Thyroid gland (tissue), 4 donors: ENCODE data around the gene CACNG4. TPM values are rescaled to one million over a fixed set of nuclear protein-coding genes. Genes with fewer than 3 reads are reported as not detected.

ENCODE experiments used
- DNase-seq, 2 donors: peaks; one replicate each; pipeline ENCODE4 v3.0.0-alpha.2; 2019
- H3K27ac ChIP-seq, 3 donors: fragments of 200-600 bp; sonication (generic); 1 replicate in 2 of 3; 2 replicates in 1 of 3; pipeline ENCODE4 v1.5.1; 2016 to 2019; ENCODE audit warnings: mild to moderate bottlenecking in 1 of 3, moderate library complexity in 1 of 3
- H3K27me3 ChIP-seq: fragments of 200-600 bp; sonication (generic); one replicate; pipeline ENCODE4 v1.5.1; 2019
- H3K36me3 ChIP-seq, 2 donors: fragments of 200-600 bp; sonication (generic); one replicate each; pipeline ENCODE4 v1.5.1; 2016 to 2019
- H3K4me1 ChIP-seq, 2 donors: fragments of 200-600 bp; sonication (generic); one replicate each; pipeline ENCODE4 v1.5.1; 2017 to 2019
- H3K4me3 ChIP-seq, 3 donors: fragments of 200-600 bp; sonication (generic); replicated peaks in 1 of 3; 1 replicate in 2 of 3; 2 replicates in 1 of 3; pipeline ENCODE4 v1.5.1; 2016; ENCODE audit warnings: mild to moderate bottlenecking in 1 of 3
- H3K9me3 ChIP-seq: fragments of 200-600 bp; sonication (generic); one replicate; pipeline ENCODE4 v1.5.1; 2017
- POLR2A ChIP-seq, 2 donors: fragments of 450-650 bp; IDR thresholded peaks; one replicate each; pipeline ENCODE4 v1.6.1; 2017; ENCODE audit warnings: antibody characterized with exemption in 2 of 2, mild to moderate bottlenecking in 2 of 2, moderate library complexity in 1 of 2
- WGBS, 2 donors: methylation state at CpG; one replicate each; pipeline ENCODE4 v1.1.5; 2017; 5-methylcytosine and 5-hydroxymethylcytosine counted together
- intact Hi-C: fragments of 100-400 bp; cut with DNase I; formaldehyde crosslinking; loops from one replicate; pipeline ENCODE4 v1.15.1; 2023
- total RNA-seq, 4 donors: library from RNA; depleted of rRNA; stranded (reverse); fragments of >200 nt; gene quantifications; one replicate each; pipeline ENCODE4 v1.2.3, GENCODE V29; 2016
- TF ChIP-seq, protein P1 (sequence below), 6 experiments: fragments of 200-600 bp in 3 of 6; fragments of 450-650 bp in 3 of 6; sonication (generic) in 3 of 6; IDR thresholded peaks; one replicate each; pipeline ENCODE4 v1.5.1; 2016 to 2019; ENCODE audit warnings: antibody characterized with exemption in 6 of 6, mild to moderate bottlenecking in 2 of 6, inconsistent platforms in 1 of 6, moderate library complexity in 1 of 6

Gene CACNG4
- total RNA-seq, 4 donors from 2014 or later: 0.24 TPM; not detected in 3

DNA sequence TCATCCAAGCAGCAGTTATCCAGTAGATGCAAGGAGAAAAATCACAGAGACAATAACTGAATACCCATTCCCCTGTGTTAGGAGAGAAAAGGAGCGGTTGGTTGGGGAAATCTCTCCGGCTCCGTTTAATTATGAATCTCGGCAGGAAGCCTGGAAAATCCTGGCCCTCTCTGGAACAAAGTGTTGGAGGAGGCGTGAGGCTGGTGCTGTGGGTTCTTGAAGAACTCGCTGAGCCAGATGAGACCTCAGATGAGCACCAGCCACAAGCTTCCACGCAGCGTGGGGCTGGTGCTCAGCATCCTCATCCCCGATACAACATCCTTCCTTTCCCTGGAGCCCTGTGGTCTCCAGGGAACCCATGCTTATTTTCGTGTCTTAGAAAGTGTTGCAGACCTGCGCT lies 39.7 kb downstream of the CACNG4 start:
- DNase-seq: no peak
- WGBS, 2 donors: 67 to 76% methylated on average over 11 of the region's 11 CpGs
- TF ChIP-seq, protein P1, sequence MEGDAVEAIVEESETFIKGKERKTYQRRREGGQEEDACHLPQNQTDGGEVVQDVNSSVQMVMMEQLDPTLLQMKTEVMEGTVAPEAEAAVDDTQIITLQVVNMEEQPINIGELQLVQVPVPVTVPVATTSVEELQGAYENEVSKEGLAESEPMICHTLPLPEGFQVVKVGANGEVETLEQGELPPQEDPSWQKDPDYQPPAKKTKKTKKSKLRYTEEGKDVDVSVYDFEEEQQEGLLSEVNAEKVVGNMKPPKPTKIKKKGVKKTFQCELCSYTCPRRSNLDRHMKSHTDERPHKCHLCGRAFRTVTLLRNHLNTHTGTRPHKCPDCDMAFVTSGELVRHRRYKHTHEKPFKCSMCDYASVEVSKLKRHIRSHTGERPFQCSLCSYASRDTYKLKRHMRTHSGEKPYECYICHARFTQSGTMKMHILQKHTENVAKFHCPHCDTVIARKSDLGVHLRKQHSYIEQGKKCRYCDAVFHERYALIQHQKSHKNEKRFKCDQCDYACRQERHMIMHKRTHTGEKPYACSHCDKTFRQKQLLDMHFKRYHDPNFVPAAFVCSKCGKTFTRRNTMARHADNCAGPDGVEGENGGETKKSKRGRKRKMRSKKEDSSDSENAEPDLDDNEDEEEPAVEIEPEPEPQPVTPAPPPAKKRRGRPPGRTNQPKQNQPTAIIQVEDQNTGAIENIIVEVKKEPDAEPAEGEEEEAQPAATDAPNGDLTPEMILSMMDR (IDR thresholded peaks at IDR 0.05): no peak
- TF ChIP-seq POLR2A (IDR thresholded peaks at IDR 0.05): no peak
- Histone ChIP-seq H3K27ac (no peak overlapping the region), H3K4me1 (no peaks in the 10 kb centered on the region), H3K4me3 (no peak overlapping the region), H3K27me3 (no peaks in the 10 kb centered on the region), H3K9me3 (no peaks in the 10 kb centered on the region), H3K36me3 (no peaks in the 10 kb centered on the region)
- intact Hi-C loops: no loop called here

DNA sequence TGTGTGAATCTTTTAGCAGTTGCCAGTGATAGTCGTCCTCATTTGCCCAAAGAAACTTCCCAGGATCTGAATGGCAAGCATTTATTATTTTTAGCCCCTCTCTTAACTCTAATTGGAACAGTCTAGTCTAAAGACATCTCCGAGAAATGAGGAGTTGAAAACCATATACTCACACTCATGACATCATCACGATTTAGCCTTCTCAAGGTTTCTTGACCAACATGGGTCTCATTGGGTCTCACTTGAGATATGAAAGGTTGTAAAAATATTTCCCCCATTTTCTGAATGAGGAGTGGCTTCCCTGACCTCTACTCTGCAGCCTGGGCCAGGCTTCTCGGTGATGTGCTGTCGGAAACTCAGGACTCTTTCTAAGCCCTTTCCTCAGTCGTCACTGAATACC lies 42.8 kb downstream of the CACNG4 start:
- Histone ChIP-seq H3K27ac (no peak overlapping the region), H3K27me3 (no peaks in the 10 kb centered on the region), H3K4me3 (no peak overlapping the region), H3K36me3 (no peaks in the 10 kb centered on the region), H3K4me1 (no peaks in the 10 kb centered on the region), H3K9me3 (no peaks in the 10 kb centered on the region)
- DNase-seq: no peak
- TF ChIP-seq, protein P1 (IDR thresholded peaks at IDR 0.05): no peak
- TF ChIP-seq POLR2A (IDR thresholded peaks at IDR 0.05): no peak
- intact Hi-C loops: no loop called here
- WGBS, 2 donors: 83 to 89% methylated on average over 6 of the region's 6 CpGs

DNA sequence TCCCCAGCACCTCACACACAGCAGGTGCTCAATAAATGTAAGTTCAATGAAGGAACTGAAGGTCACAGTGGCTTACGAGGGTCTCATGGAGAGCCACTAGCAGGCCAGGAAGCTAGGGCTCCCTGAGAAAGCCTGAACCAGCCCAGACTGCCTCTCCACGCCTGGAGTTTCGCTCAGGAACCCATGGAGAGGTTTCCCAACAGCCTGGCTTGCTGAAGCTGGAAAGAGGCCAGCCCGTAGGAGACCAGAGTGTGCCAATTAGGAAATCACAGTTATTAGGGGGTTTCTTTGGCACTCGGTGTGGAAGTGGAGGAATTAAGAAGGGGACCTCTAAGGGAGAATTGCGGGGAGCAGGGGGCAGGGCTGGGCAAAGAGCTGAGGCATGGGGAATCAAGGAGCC lies 43.6 kb downstream of the CACNG4 start:
- intact Hi-C loops: no loop called here
- Histone ChIP-seq H3K9me3 (no peaks in the 10 kb centered on the region), H3K4me1 (no peaks in the 10 kb centered on the region), H3K36me3 (no peaks in the 10 kb centered on the region), H3K27me3 (no peaks in the 10 kb centered on the region), H3K4me3 (no peak overlapping the region), H3K27ac (no peak overlapping the region)
- 32 to 80% methylated on average over 6 of the region's 6 CpGs for WGBS, 2 donors
- TF ChIP-seq, protein P1 (IDR thresholded peaks at IDR 0.05): no peak
- TF ChIP-seq POLR2A (IDR thresholded peaks at IDR 0.05): no peak
- peak in 1 of 2 donors; percentile 50 for DNase-seq

DNA sequence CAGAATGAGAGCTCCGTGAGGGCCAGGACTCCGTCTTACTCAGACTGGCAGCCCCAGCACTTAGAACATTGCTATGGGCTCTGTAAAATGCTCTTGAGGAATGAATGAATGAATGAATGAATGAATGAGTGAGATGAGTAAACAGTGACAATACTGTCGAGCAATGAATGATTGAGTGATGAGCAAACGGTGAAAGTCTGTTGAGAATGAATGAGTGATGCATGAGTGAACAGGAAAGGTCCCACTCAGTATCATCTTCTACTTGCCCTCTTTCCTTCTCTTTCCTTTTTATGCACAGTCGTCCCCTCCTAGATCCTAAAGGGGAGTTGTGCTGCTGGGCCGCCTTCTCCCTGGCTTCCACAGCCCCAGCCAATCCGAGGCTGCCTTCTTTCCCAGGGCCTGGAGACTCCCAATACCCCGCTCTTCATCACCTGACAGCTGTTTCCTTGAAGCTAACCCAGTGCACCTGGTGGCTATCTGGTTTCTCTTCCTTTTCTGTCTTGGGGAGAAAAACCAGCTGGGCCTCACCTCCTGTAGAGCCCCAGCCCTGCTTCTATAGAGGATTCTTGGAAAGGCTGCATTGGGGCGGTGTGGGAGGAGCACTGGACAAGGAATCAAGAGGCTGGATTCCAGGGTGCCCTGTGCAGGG lies 47.1 kb downstream of the CACNG4 start:
- intact Hi-C loops: no loop called here

DNA sequence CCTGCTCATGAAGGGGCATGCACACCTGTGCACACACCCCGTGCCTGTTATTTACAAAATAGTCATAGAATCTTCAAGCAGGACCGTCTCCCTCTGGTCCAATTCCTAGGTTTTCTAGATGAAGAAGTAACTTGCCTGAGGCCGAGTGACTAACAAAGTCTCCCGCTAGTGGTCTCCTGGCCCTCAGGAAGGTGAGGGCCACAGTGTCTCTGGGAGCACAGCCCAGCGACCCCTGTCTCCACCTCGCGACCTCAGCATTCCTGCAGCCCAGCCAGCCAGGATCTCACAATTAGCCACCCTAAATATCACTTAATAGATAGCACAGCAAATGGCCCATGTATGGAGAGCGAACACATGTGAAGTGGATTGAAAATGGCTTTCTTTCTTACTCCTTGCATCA lies 49.4 kb downstream of the CACNG4 start:
- no peaks in the 10 kb centered on the region for H3K27me3 ChIP-seq
- TF ChIP-seq POLR2A (IDR thresholded peaks at IDR 0.05): no peak
- TF ChIP-seq, protein P1 (IDR thresholded peaks at IDR 0.05): no peak
- H3K36me3 ChIP-seq: no peaks in the 10 kb centered on the region
- WGBS, 2 donors: 84 to 89% methylated on average over 8 of the region's 8 CpGs
- no peak for DNase-seq
- intact Hi-C loops: no loop called here
- H3K9me3 ChIP-seq: no peaks in the 10 kb centered on the region
- no peak overlapping the region for H3K27ac ChIP-seq
- no peaks in the 10 kb centered on the region for H3K4me1 ChIP-seq
- H3K4me3 ChIP-seq: no peak overlapping the region

More for the DNA sequence above, 47.1 kb downstream of the CACNG4 start:
- DNase-seq: no peak
- 78 to 79% methylated on average over 9 of the region's 9 CpGs for WGBS, 2 donors
- no peak overlapping the region for H3K4me3 ChIP-seq
- H3K4me1 ChIP-seq: no peaks in the 10 kb centered on the region
- no peak for TF ChIP-seq POLR2A (IDR thresholded peaks at IDR 0.05)
- TF ChIP-seq, protein P1 (IDR thresholded peaks at IDR 0.05): no peak
- no peaks in the 10 kb centered on the region for H3K9me3 ChIP-seq
- no peak overlapping the region for H3K27ac ChIP-seq
- no peaks in the 10 kb centered on the region for H3K27me3 ChIP-seq
- no peaks in the 10 kb centered on the region for H3K36me3 ChIP-seq
